ENCODE results near the gene LBR. TPM values are rescaled to one million over a fixed set of nuclear protein-coding genes. Genes with fewer than 3 reads are reported as not detected.
"Not testable (repeated sequence)": the region's sequence is repeated elsewhere in the genome, so short reads cannot be mapped to it uniquely, and the experiment has no call there.

LBR gene
- total RNA-seq, 1 donor from 2014 or later, result 176 TPM

DNA sequence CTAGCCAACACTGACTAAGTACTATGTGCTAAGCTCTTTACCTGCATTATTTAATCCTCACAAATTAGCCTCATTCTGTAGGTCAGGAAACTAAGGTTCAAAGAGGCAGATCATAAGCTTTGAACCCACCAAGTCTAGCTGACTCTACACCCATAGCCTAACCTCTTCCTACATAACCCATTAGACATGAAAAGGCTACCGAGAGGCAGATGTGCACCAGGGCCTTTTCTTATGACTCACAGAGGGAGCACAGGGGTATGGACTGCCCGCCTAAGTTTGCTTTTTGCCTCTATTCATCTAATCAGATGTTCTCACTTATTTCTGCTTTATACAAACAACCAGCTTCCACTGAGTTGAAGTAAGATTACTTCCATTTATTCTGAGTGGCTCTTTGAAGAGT lies 31.5 kb downstream of the LBR start:
- Mint-ChIP-seq H3K4me1 (ENCODE audit: low read depth) (no peaks in the 10 kb centered on the region), H3K9me3 (no peaks in the 10 kb centered on the region), H3K27me3 (ENCODE audit: insufficient read depth) (no peaks in the 10 kb centered on the region), H3K27ac (no peak overlapping the region), H3K4me3 (no peak overlapping the region), H3K36me3 (ENCODE audit: low read depth) (peaks cover 39% of the 10 kb centered on the region)
- no peak for DNase-seq (ENCODE audit: low spot score)
- intact Hi-C loops (cut with micrococcal nuclease), result no loop called here

GRCh38 chr1:225389843-225390242 lies 38.0 kb downstream of the LBR start:
- H3K27ac Mint-ChIP-seq, result no peak overlapping the region
- DNase-seq (ENCODE audit: low spot score), result no peak
- no peaks in the 10 kb centered on the region for H3K27me3 Mint-ChIP-seq (ENCODE audit: insufficient read depth)
- no peaks in the 10 kb centered on the region for H3K9me3 Mint-ChIP-seq
- intact Hi-C loops (cut with micrococcal nuclease), result no loop called here
- peaks cover 10% of the 10 kb centered on the region for H3K36me3 Mint-ChIP-seq (ENCODE audit: low read depth)
- peaks cover 9% of the 10 kb centered on the region for H3K4me1 Mint-ChIP-seq (ENCODE audit: low read depth)
- no peak overlapping the region for H3K4me3 Mint-ChIP-seq

- no peaks in the 10 kb centered on the region for H3K27me3 Mint-ChIP-seq (ENCODE audit: insufficient read depth)
- no peak for DNase-seq (ENCODE audit: low spot score)
- peaks cover 9% of the 10 kb centered on the region for H3K4me1 Mint-ChIP-seq (ENCODE audit: low read depth)
- H3K27ac Mint-ChIP-seq, result no peak overlapping the region
- no peaks in the 10 kb centered on the region for H3K9me3 Mint-ChIP-seq
- intact Hi-C loops (cut with micrococcal nuclease), result no loop called here
- H3K4me3 Mint-ChIP-seq, result no peak overlapping the region
- H3K36me3 Mint-ChIP-seq (ENCODE audit: low read depth), result peaks cover 12% of the 10 kb centered on the region
These were observed 39.5 kb downstream of the LBR start for GRCh38 chr1:225388372-225388771.

DNA sequence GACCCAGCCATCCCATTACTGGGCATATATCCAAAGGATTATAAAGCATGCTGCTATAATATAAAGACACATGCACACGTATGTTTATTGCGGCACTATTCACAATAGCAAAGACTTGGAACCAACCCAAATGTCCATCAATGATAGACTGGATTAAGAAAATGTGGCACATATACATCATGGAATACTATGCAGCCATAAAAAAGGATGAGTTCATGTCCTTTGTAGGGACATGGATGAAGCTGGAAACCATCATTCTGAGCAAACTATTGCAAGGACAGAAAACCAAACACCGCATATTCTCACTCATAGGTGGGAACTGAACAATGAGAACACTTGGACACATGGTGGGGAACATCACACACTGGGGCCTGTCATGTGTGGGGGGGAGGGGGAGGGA lies 41.0 kb downstream of the LBR start:
- H3K36me3 Mint-ChIP-seq (ENCODE audit: low read depth); DNase-seq (ENCODE audit: low spot score); intact Hi-C loops (cut with micrococcal nuclease); H3K27me3 Mint-ChIP-seq (ENCODE audit: insufficient read depth); H3K4me3 Mint-ChIP-seq; H3K9me3 Mint-ChIP-seq; H3K4me1 Mint-ChIP-seq (ENCODE audit: low read depth); H3K27ac Mint-ChIP-seq: not testable (repeated sequence)

GRCh38 chr1:225380691-225381090 lies 47.1 kb downstream of the LBR start:
- Mint-ChIP-seq H3K4me1 (ENCODE audit: low read depth) (peaks cover 6% of the 10 kb centered on the region), H3K27me3 (ENCODE audit: insufficient read depth) (no peaks in the 10 kb centered on the region)

GRCh38 chr1:225378880-225379279 lies 49.0 kb downstream of the LBR start:
- no peaks in the 10 kb centered on the region for H3K9me3 Mint-ChIP-seq
- no peak for DNase-seq (ENCODE audit: low spot score)
- H3K36me3 Mint-ChIP-seq (ENCODE audit: low read depth), result peaks cover under 1% of the 10 kb centered on the region
- H3K4me3 Mint-ChIP-seq, result no peak overlapping the region
- no peak overlapping the region for H3K27ac Mint-ChIP-seq
- peaks cover 6% of the 10 kb centered on the region for H3K4me1 Mint-ChIP-seq (ENCODE audit: low read depth)
- intact Hi-C loops (cut with micrococcal nuclease), result no loop called here
- no peaks in the 10 kb centered on the region for H3K27me3 Mint-ChIP-seq (ENCODE audit: insufficient read depth)

More at GRCh38 chr1:225380691-225381090, 47.1 kb downstream of the LBR start:
- DNase-seq (ENCODE audit: low spot score), result no peak
- Mint-ChIP-seq H3K4me3 (no peak overlapping the region), H3K27ac (no peak overlapping the region), H3K9me3 (no peaks in the 10 kb centered on the region), H3K36me3 (ENCODE audit: low read depth) (peaks cover 5% of the 10 kb centered on the region)
- intact Hi-C loops (cut with micrococcal nuclease), result no loop called here

DNA sequence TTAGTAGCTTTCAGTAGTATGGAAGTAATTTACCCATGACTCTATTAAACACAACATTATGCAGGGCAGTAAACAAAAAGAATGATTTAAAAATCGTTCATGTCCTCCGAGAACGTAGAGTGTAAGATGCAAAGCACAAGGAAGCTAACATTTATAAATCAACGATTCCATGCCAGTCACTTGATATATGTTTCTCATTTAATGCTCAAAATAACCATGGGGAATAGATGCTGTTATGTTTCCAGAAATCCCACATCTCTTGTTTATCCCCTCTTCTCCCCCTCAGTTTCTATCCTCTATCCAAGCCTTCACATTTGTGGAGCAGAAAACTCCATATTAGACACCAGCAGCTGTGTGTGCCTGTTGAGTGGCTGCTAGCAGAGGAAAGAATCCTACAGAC lies 52.8 kb downstream of the LBR start:
- intact Hi-C loops (cut with micrococcal nuclease), result no loop called here
- H3K27ac Mint-ChIP-seq, result no peak overlapping the region
- no peaks in the 10 kb centered on the region for H3K36me3 Mint-ChIP-seq (ENCODE audit: low read depth)
- DNase-seq (ENCODE audit: low spot score), result no peak
- peaks cover 3% of the 10 kb centered on the region for H3K4me1 Mint-ChIP-seq (ENCODE audit: low read depth)
- no peak overlapping the region for H3K4me3 Mint-ChIP-seq
- peaks cover 6% of the 10 kb centered on the region for H3K27me3 Mint-ChIP-seq (ENCODE audit: insufficient read depth)
- no peaks in the 10 kb centered on the region for H3K9me3 Mint-ChIP-seq

DNA sequence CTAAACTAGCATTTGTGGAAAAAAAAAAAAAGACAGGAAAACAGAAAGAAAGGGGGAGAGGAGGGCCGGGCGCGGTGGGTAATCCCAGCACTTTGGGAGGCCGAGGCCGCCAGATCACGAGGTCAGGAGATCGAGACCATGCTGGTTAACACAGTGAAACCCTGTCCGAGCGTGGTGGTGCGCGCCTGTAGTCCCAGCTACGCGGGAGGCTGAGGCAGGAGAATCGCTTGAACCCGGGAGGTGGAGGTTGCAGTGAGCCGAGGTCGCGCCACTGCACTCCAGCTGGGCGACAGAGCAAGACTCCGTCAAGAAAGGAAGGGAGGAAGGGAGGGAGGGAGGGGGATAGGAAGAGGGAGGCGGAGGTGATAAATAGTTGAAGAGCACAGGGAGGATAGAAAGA lies 54.7 kb downstream of the LBR start:
- intact Hi-C loops (cut with micrococcal nuclease), result no loop called here
- Mint-ChIP-seq H3K9me3 (no peaks in the 10 kb centered on the region), H3K4me3 (no peak overlapping the region), H3K36me3 (ENCODE audit: low read depth) (no peaks in the 10 kb centered on the region), H3K4me1 (ENCODE audit: low read depth) (no peaks in the 10 kb centered on the region), H3K27me3 (ENCODE audit: insufficient read depth) (peaks cover 7% of the 10 kb centered on the region), H3K27ac (no peak overlapping the region)
- DNase-seq (ENCODE audit: low spot score), result no peak

GRCh38 chr1:225371366-225372010 lies 56.4 kb downstream of the LBR start:
- no peak for DNase-seq (ENCODE audit: low spot score)
- Mint-ChIP-seq H3K4me1 (ENCODE audit: low read depth) (no peaks in the 10 kb centered on the region), H3K4me3 (no peak overlapping the region), H3K27me3 (ENCODE audit: insufficient read depth) (peaks cover 13% of the 10 kb centered on the region), H3K27ac (no peak overlapping the region), H3K9me3 (no peaks in the 10 kb centered on the region), H3K36me3 (ENCODE audit: low read depth) (no peaks in the 10 kb centered on the region)
- intact Hi-C loops (cut with micrococcal nuclease), result no loop called here

DNA sequence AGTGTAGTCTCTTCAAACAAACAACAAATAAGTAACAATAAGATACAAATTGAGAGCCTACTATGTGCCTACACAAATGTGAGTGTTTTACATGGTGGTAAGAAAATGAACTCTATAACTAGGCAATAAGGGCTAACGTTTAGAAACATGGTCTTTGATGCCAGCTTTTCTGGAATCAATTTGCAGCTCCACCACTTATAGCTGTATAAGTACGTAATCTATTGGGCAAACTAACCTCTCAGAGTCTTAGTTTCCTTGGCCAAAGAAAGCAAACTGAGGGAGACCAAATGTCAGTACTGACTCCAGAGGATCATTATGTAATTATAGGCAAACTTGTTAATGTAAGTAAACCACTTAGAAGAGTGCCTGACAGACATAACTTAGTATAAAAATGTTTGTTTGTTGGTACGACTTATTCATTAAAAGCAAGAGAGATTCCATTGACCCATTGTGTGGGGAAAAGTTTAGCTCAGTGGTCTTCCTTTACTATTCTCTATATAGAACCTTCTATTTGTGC lies 59.7 kb downstream of the LBR start:
- H3K27ac Mint-ChIP-seq, result no peak overlapping the region
- intact Hi-C loops (cut with micrococcal nuclease), result no loop called here
- DNase-seq (ENCODE audit: low spot score), result no peak
- no peaks in the 10 kb centered on the region for H3K4me1 Mint-ChIP-seq (ENCODE audit: low read depth)
- H3K27me3 Mint-ChIP-seq (ENCODE audit: insufficient read depth), result peaks cover 12% of the 10 kb centered on the region
- H3K9me3 Mint-ChIP-seq, result no peaks in the 10 kb centered on the region
- H3K4me3 Mint-ChIP-seq, result no peak overlapping the region
- no peaks in the 10 kb centered on the region for H3K36me3 Mint-ChIP-seq (ENCODE audit: low read depth)

GRCh38 chr1:225366552-225366951 lies 61.3 kb downstream of the LBR start:
- peaks cover 6% of the 10 kb centered on the region for H3K4me1 Mint-ChIP-seq (ENCODE audit: low read depth)
- no peaks in the 10 kb centered on the region for H3K36me3 Mint-ChIP-seq (ENCODE audit: low read depth)
- no peak for DNase-seq (ENCODE audit: low spot score)
- H3K27ac Mint-ChIP-seq, result no peak overlapping the region
- no peaks in the 10 kb centered on the region for H3K9me3 Mint-ChIP-seq
- intact Hi-C loops (cut with micrococcal nuclease), result no loop called here
- H3K27me3 Mint-ChIP-seq (ENCODE audit: insufficient read depth), result peaks cover 9% of the 10 kb centered on the region
- H3K4me3 Mint-ChIP-seq, result no peak overlapping the region

DNA sequence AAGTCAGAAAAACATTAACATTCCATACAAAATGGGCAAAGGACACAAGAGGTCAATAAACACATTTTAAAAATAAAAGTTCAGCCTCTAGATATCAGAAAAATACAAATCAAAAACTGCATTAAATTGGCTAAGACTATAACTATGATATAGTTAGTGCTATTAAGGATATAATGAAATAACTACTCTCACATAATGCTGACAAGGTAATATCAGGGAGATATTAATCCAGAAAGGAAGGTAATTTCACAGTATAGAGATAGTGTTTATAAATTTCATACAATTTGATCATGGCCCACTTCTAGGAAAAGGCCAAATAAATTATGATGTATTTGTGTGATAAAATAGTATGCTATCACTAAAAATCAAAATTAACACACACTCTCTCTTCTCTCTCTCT lies 61.8 kb downstream of the LBR start:
- no peak overlapping the region for H3K27ac Mint-ChIP-seq

GRCh38 chr1:225364439-225364838 lies 63.4 kb downstream of the LBR start:
- Mint-ChIP-seq H3K36me3 (ENCODE audit: low read depth) (no peaks in the 10 kb centered on the region), H3K4me3 (no peak overlapping the region), H3K4me1 (ENCODE audit: low read depth) (peaks cover 12% of the 10 kb centered on the region), H3K27me3 (ENCODE audit: insufficient read depth) (peaks cover 13% of the 10 kb centered on the region), H3K27ac (no peak overlapping the region), H3K9me3 (no peaks in the 10 kb centered on the region)
- intact Hi-C loops (cut with micrococcal nuclease), result no loop called here
- DNase-seq (ENCODE audit: low spot score), result no peak

More for the DNA sequence above, 61.8 kb downstream of the LBR start:
- no peak for DNase-seq (ENCODE audit: low spot score)
- intact Hi-C loops (cut with micrococcal nuclease), result no loop called here
- Mint-ChIP-seq H3K9me3 (no peaks in the 10 kb centered on the region), H3K4me3 (no peak overlapping the region), H3K27me3 (ENCODE audit: insufficient read depth) (peaks cover 9% of the 10 kb centered on the region), H3K36me3 (ENCODE audit: low read depth) (no peaks in the 10 kb centered on the region), H3K4me1 (ENCODE audit: low read depth) (peaks cover 11% of the 10 kb centered on the region)

- H3K4me3 Mint-ChIP-seq, result no peak overlapping the region
- H3K4me1 Mint-ChIP-seq (ENCODE audit: low read depth), result peaks cover 12% of the 10 kb centered on the region
- no peaks in the 10 kb centered on the region for H3K9me3 Mint-ChIP-seq
- intact Hi-C loops (cut with micrococcal nuclease), result no loop called here
- no peak overlapping the region for H3K27ac Mint-ChIP-seq
- no peak for DNase-seq (ENCODE audit: low spot score)
- H3K27me3 Mint-ChIP-seq (ENCODE audit: insufficient read depth), result peaks cover 14% of the 10 kb centered on the region
- H3K36me3 Mint-ChIP-seq (ENCODE audit: low read depth), result no peaks in the 10 kb centered on the region
These were observed 65.0 kb downstream of the LBR start for GRCh38 chr1:225362805-225363204.

All from activated T-helper 1 cell treated with anti-CD3 and anti-CD28 coated beads, Interleukin-12 subunit alpha, Interleukin-12 subunit beta, Interleukin-2, Interleukin-4 antibody, amounts not matched to agents 30 ng/mL and 10 ng/mL and 1 ng/mL, durations not matched to agents 14 hours and 24 hours and 36 hours (primary cell).